GM12891 (cell line): Measurements from ENCODE around the gene CDKN2D.

Experiments
- DNase-seq: peaks from one replicate; pipeline ENCODE4 v3.0.0; 2011; ENCODE audit warnings: low spot score; ENCODE audit not compliant: insufficient read length
- FAIRE-seq: peaks from 2 replicates; lab custom pipeline; 2011; peaks lifted over from hg19 to GRCh38; lab: Jason Lieb, UNC
- PAX5 ChIP-seq: IDR thresholded peaks from 2 replicates; pipeline ENCODE4 v1.6.1; 2011; ENCODE audit warnings: low read length, moderate library complexity, mild to moderate bottlenecking; ENCODE audit not compliant: insufficient read depth, severe bottlenecking
- POLR2A ChIP-seq: IDR thresholded peaks from 2 replicates; pipeline ENCODE4 v1.6.1; 2011; ENCODE audit warnings: low read depth, low read length, control low read depth
- POLR2AphosphoS5 ChIP-seq: IDR thresholded peaks from 2 replicates; pipeline ENCODE4 v1.6.1; 2011; ENCODE audit warnings: low read depth, low read length, control low read depth
- POU2F2 ChIP-seq: IDR thresholded peaks from 2 replicates; pipeline ENCODE4 v1.6.1; 2011; ENCODE audit warnings: low read depth, mild to moderate bottlenecking, control low read depth, low read length, moderate library complexity
- SPI1 ChIP-seq: IDR thresholded peaks from 2 replicates; pipeline ENCODE4 v1.6.1; 2011; ENCODE audit warnings: low read depth, low read length, control low read depth
- TAF1 ChIP-seq: IDR thresholded peaks from 2 replicates; pipeline ENCODE4 v1.6.1; 2011; ENCODE audit warnings: low read depth, low read length, control low read depth

The CDKN2D gene

GRCh38 chr19:10521461-10522171 lies 47.2 kb downstream of the CDKN2D start:
- TF ChIP-seq TAF1 (no peak), POLR2AphosphoS5 (no peak), POU2F2 (no peak), PAX5 (no peak)
- DNase-seq (no peak), FAIRE-seq (no peak)

- TF ChIP-seq TAF1 (no peak), SPI1 (no peak), POLR2AphosphoS5 (no peak), POU2F2 (no peak), POLR2A (no peak), PAX5 (no peak)
- no peak for DNase-seq
- no peak for FAIRE-seq
These were observed 48.0 kb downstream of the CDKN2D start for GRCh38 chr19:10520652-10521318.

- FAIRE-seq (no peak), DNase-seq (no peak)
- TF ChIP-seq TAF1, result no peak
- no peak for TF ChIP-seq PAX5
- no peak for TF ChIP-seq POU2F2
- no peak for TF ChIP-seq POLR2A
- TF ChIP-seq SPI1, result no peak
- no peak for TF ChIP-seq POLR2AphosphoS5
These were observed 49.4 kb downstream of the CDKN2D start for GRCh38 chr19:10519421-10519820.

- TF ChIP-seq PAX5, result no peak
- no peak for TF ChIP-seq POU2F2
- TF ChIP-seq TAF1, result no peak
- no peak for TF ChIP-seq POLR2AphosphoS5
- TF ChIP-seq SPI1, result no peak
- TF ChIP-seq POLR2A, result no peak
- no peak for FAIRE-seq
- no peak for DNase-seq
These were observed 50.1 kb downstream of the CDKN2D start for GRCh38 chr19:10518444-10519361.

GRCh38 chr19:10517760-10518443 lies 50.9 kb downstream of the CDKN2D start:
- TF ChIP-seq PAX5, result no peak
- TF ChIP-seq POLR2AphosphoS5, result no peak
- no peak for TF ChIP-seq POLR2A
- no peak for TF ChIP-seq POU2F2
- no peak for TF ChIP-seq TAF1
- TF ChIP-seq SPI1, result 0 out of 2 replicates have a peak, but pooled peaks have one; percentile 8
- no peak for DNase-seq
- no peak for FAIRE-seq

GRCh38 chr19:10517361-10517759 lies 51.4 kb downstream of the CDKN2D start, which contains the start of gene S1PR5:
Gene S1PR5 (minus strand): TSS chr19:10517447. CDS start chr19:10515011, 2,436 bp downstream.
- FAIRE-seq, result no peak
- DNase-seq, result no peak

GRCh38 chr19:10516671-10517286 lies 52.0 kb downstream of the CDKN2D start:
- TF ChIP-seq POLR2A (no peak), POU2F2 (no peak), SPI1 (no peak), POLR2AphosphoS5 (no peak), PAX5 (no peak), TAF1 (no peak)
- no peak for DNase-seq
- FAIRE-seq, result no peak

More at GRCh38 chr19:10517361-10517759, 51.4 kb downstream of the CDKN2D start, which contains the start of gene S1PR5:
- TF ChIP-seq POU2F2, result no peak
- no peak for TF ChIP-seq TAF1
- no peak for TF ChIP-seq POLR2A
- no peak for TF ChIP-seq POLR2AphosphoS5
- no peak for TF ChIP-seq PAX5
- TF ChIP-seq SPI1, result no peak
